ENCODE measurements around the gene ADGRE2. TPM values are rescaled to one million over a fixed set of nuclear protein-coding genes. Genes with fewer than 3 reads are reported as not detected.

Gene ADGRE2
- total RNA-seq, 1 donor from 2014 or later: under 0.01 TPM

- H3K36me3 ChIP-seq (ENCODE audit: control insufficient read depth in 3 of 3, insufficient read depth in 3 of 3, low read length in 3 of 3): no peaks in the 10 kb centered on the region
- H3K9ac ChIP-seq (ENCODE audit: low read depth in 1 of 3, low read length in 3 of 3): no peak overlapping the region
- H3K4me1 ChIP-seq (ENCODE audit: control insufficient read depth in 3 of 3, insufficient read depth in 3 of 3, low read length in 3 of 3): no peaks in the 10 kb centered on the region
- H3K27ac ChIP-seq (ENCODE audit: low read depth, low read length): no peak overlapping the region
- no peak overlapping the region for H3K4me3 ChIP-seq (ENCODE audit: low read length in 3 of 3)
- H3K9me3 ChIP-seq (ENCODE audit: control insufficient read depth in 3 of 3, low read length in 3 of 3): peaks cover 0 to 3% (median 0%) of the 10 kb centered on the region in 3 donors
- no peaks in the 10 kb centered on the region for H3K27me3 ChIP-seq (ENCODE audit: control insufficient read depth in 3 of 3, insufficient read depth in 3 of 3, low read length in 3 of 3)
These were observed 29.8 kb downstream of the ADGRE2 start for GRCh38 chr19:14748601-14749000.

GRCh38 chr19:14746886-14747285 lies 31.5 kb downstream of the ADGRE2 start:
- Histone ChIP-seq H3K9ac (ENCODE audit: low read depth in 1 of 3, low read length in 3 of 3) (no peak overlapping the region), H3K9me3 (ENCODE audit: control insufficient read depth in 3 of 3, low read length in 3 of 3) (peaks cover 0 to 7% (median 3%) of the 10 kb centered on the region in 3 donors), H3K4me3 (ENCODE audit: low read length in 3 of 3) (no peak overlapping the region), H3K27me3 (ENCODE audit: control insufficient read depth in 3 of 3, insufficient read depth in 3 of 3, low read length in 3 of 3) (no peaks in the 10 kb centered on the region), H3K36me3 (ENCODE audit: control insufficient read depth in 3 of 3, insufficient read depth in 3 of 3, low read length in 3 of 3) (no peaks in the 10 kb centered on the region), H3K27ac (ENCODE audit: low read depth, low read length) (no peak overlapping the region), H3K4me1 (ENCODE audit: control insufficient read depth in 3 of 3, insufficient read depth in 3 of 3, low read length in 3 of 3) (no peaks in the 10 kb centered on the region)

GRCh38 chr19:14735915-14736314 lies 42.4 kb downstream of the ADGRE2 start:
- H3K4me1 ChIP-seq (ENCODE audit: control insufficient read depth in 3 of 3, insufficient read depth in 3 of 3, low read length in 3 of 3): no peaks in the 10 kb centered on the region
- no peak overlapping the region for H3K9ac ChIP-seq (ENCODE audit: low read depth in 1 of 3, low read length in 3 of 3)
- no peak overlapping the region for H3K4me3 ChIP-seq (ENCODE audit: low read length in 3 of 3)
- no peak overlapping the region for H3K27ac ChIP-seq (ENCODE audit: low read depth, low read length)
- H3K27me3 ChIP-seq (ENCODE audit: control insufficient read depth in 3 of 3, insufficient read depth in 3 of 3, low read length in 3 of 3): no peaks in the 10 kb centered on the region
- peaks cover 0 to 2% (median 2%) of the 10 kb centered on the region in 3 donors for H3K9me3 ChIP-seq (ENCODE audit: control insufficient read depth in 3 of 3, low read length in 3 of 3)
- H3K36me3 ChIP-seq (ENCODE audit: control insufficient read depth in 3 of 3, insufficient read depth in 3 of 3, low read length in 3 of 3): no peaks in the 10 kb centered on the region

- Histone ChIP-seq H3K36me3 (ENCODE audit: control insufficient read depth in 3 of 3, insufficient read depth in 3 of 3, low read length in 3 of 3) (no peaks in the 10 kb centered on the region), H3K4me1 (ENCODE audit: control insufficient read depth in 3 of 3, insufficient read depth in 3 of 3, low read length in 3 of 3) (no peaks in the 10 kb centered on the region), H3K27me3 (ENCODE audit: control insufficient read depth in 3 of 3, insufficient read depth in 3 of 3, low read length in 3 of 3) (no peaks in the 10 kb centered on the region), H3K27ac (ENCODE audit: low read depth, low read length) (no peak overlapping the region), H3K9ac (ENCODE audit: low read depth in 1 of 3, low read length in 3 of 3) (no peak overlapping the region), H3K4me3 (ENCODE audit: low read length in 3 of 3) (no peak overlapping the region), H3K9me3 (ENCODE audit: control insufficient read depth in 3 of 3, low read length in 3 of 3) (peaks cover 5 to 7% (median 5%) of the 10 kb centered on the region in 3 donors)
These were observed 44.8 kb downstream of the ADGRE2 start for GRCh38 chr19:14733574-14733973.

- Histone ChIP-seq H3K27ac (ENCODE audit: low read depth, low read length) (no peak overlapping the region), H3K9me3 (ENCODE audit: control insufficient read depth in 3 of 3, low read length in 3 of 3) (peaks cover 5 to 7% (median 7%) of the 10 kb centered on the region in 3 donors), H3K9ac (ENCODE audit: low read depth in 1 of 3, low read length in 3 of 3) (no peak overlapping the region), H3K36me3 (ENCODE audit: control insufficient read depth in 3 of 3, insufficient read depth in 3 of 3, low read length in 3 of 3) (no peaks in the 10 kb centered on the region), H3K4me1 (ENCODE audit: control insufficient read depth in 3 of 3, insufficient read depth in 3 of 3, low read length in 3 of 3) (no peaks in the 10 kb centered on the region), H3K27me3 (ENCODE audit: control insufficient read depth in 3 of 3, insufficient read depth in 3 of 3, low read length in 3 of 3) (no peaks in the 10 kb centered on the region), H3K4me3 (ENCODE audit: low read length in 3 of 3) (no peak overlapping the region)
These were observed 45.9 kb downstream of the ADGRE2 start for GRCh38 chr19:14732510-14732909.

- Histone ChIP-seq H3K4me3 (ENCODE audit: low read length in 3 of 3) (no peak overlapping the region), H3K9ac (ENCODE audit: low read depth in 1 of 3, low read length in 3 of 3) (no peak overlapping the region), H3K4me1 (ENCODE audit: control insufficient read depth in 3 of 3, insufficient read depth in 3 of 3, low read length in 3 of 3) (no peaks in the 10 kb centered on the region), H3K36me3 (ENCODE audit: control insufficient read depth in 3 of 3, insufficient read depth in 3 of 3, low read length in 3 of 3) (no peaks in the 10 kb centered on the region), H3K9me3 (ENCODE audit: control insufficient read depth in 3 of 3, low read length in 3 of 3) (peaks cover 5 to 12% (median 10%) of the 10 kb centered on the region in 3 donors), H3K27me3 (ENCODE audit: control insufficient read depth in 3 of 3, insufficient read depth in 3 of 3, low read length in 3 of 3) (no peaks in the 10 kb centered on the region), H3K27ac (ENCODE audit: low read depth, low read length) (no peak overlapping the region)
These were observed 47.2 kb downstream of the ADGRE2 start for GRCh38 chr19:14731200-14731599.

GRCh38 chr19:14728595-14728994 lies 49.8 kb downstream of the ADGRE2 start:
- H3K9me3 ChIP-seq (ENCODE audit: control insufficient read depth in 3 of 3, low read length in 3 of 3): peaks cover 19 to 32% (median 20%) of the 10 kb centered on the region in 3 donors
- no peak overlapping the region for H3K27ac ChIP-seq (ENCODE audit: low read depth, low read length)
- H3K9ac ChIP-seq (ENCODE audit: low read depth in 1 of 3, low read length in 3 of 3): no peak overlapping the region
- H3K4me1 ChIP-seq (ENCODE audit: control insufficient read depth in 3 of 3, insufficient read depth in 3 of 3, low read length in 3 of 3): no peaks in the 10 kb centered on the region
- no peak overlapping the region for H3K4me3 ChIP-seq (ENCODE audit: low read length in 3 of 3)
- H3K36me3 ChIP-seq (ENCODE audit: control insufficient read depth in 3 of 3, insufficient read depth in 3 of 3, low read length in 3 of 3): peaks cover 5 to 7% (median 5%) of the 10 kb centered on the region in 3 donors
- no peaks in the 10 kb centered on the region for H3K27me3 ChIP-seq (ENCODE audit: control insufficient read depth in 3 of 3, insufficient read depth in 3 of 3, low read length in 3 of 3)

GRCh38 chr19:14722127-14722526 lies 56.2 kb downstream of the ADGRE2 start:
- H3K27me3 ChIP-seq (ENCODE audit: control insufficient read depth in 3 of 3, insufficient read depth in 3 of 3, low read length in 3 of 3): no peaks in the 10 kb centered on the region
- peaks cover 52 to 78% (median 54%) of the 10 kb centered on the region in 3 donors for H3K9me3 ChIP-seq (ENCODE audit: control insufficient read depth in 3 of 3, low read length in 3 of 3)
- peaks cover 52 to 55% (median 54%) of the 10 kb centered on the region in 3 donors for H3K36me3 ChIP-seq (ENCODE audit: control insufficient read depth in 3 of 3, insufficient read depth in 3 of 3, low read length in 3 of 3)
- H3K4me3 ChIP-seq (ENCODE audit: low read length in 3 of 3): no peak overlapping the region
- no peak overlapping the region for H3K27ac ChIP-seq (ENCODE audit: low read depth, low read length)
- H3K4me1 ChIP-seq (ENCODE audit: control insufficient read depth in 3 of 3, insufficient read depth in 3 of 3, low read length in 3 of 3): no peaks in the 10 kb centered on the region
- no peak overlapping the region for H3K9ac ChIP-seq (ENCODE audit: low read depth in 1 of 3, low read length in 3 of 3)

GRCh38 chr19:14719162-14719561 lies 59.2 kb downstream of the ADGRE2 start:
- Histone ChIP-seq H3K4me3 (ENCODE audit: low read length in 3 of 3) (peak overlapping the region in 2 of 3 donors; percentile 24 to 25), H3K9ac (ENCODE audit: low read depth in 1 of 3, low read length in 3 of 3) (no peak overlapping the region), H3K36me3 (ENCODE audit: control insufficient read depth in 3 of 3, insufficient read depth in 3 of 3, low read length in 3 of 3) (peaks cover 81 to 84% (median 83%) of the 10 kb centered on the region in 3 donors), H3K4me1 (ENCODE audit: control insufficient read depth in 3 of 3, insufficient read depth in 3 of 3, low read length in 3 of 3) (no peaks in the 10 kb centered on the region), H3K27ac (ENCODE audit: low read depth, low read length) (no peak overlapping the region), H3K9me3 (ENCODE audit: control insufficient read depth in 3 of 3, low read length in 3 of 3) (peaks cover 68 to 84% (median 75%) of the 10 kb centered on the region in 3 donors), H3K27me3 (ENCODE audit: control insufficient read depth in 3 of 3, insufficient read depth in 3 of 3, low read length in 3 of 3) (no peaks in the 10 kb centered on the region)

GRCh38 chr19:14718522-14719116 lies 59.7 kb downstream of the ADGRE2 start:
- Histone ChIP-seq H3K4me1 (ENCODE audit: control insufficient read depth in 3 of 3, insufficient read depth in 3 of 3, low read length in 3 of 3) (no peaks in the 10 kb centered on the region), H3K4me3 (ENCODE audit: low read length in 3 of 3) (peak overlapping the region; percentile 13 to 25 (median 24)), H3K9me3 (ENCODE audit: control insufficient read depth in 3 of 3, low read length in 3 of 3) (peaks cover 69 to 83% (median 73%) of the 10 kb centered on the region in 3 donors), H3K36me3 (ENCODE audit: control insufficient read depth in 3 of 3, insufficient read depth in 3 of 3, low read length in 3 of 3) (peaks cover 81 to 84% (median 84%) of the 10 kb centered on the region in 3 donors), H3K9ac (ENCODE audit: low read depth in 1 of 3, low read length in 3 of 3) (no peak overlapping the region), H3K27me3 (ENCODE audit: control insufficient read depth in 3 of 3, insufficient read depth in 3 of 3, low read length in 3 of 3) (no peaks in the 10 kb centered on the region), H3K27ac (ENCODE audit: low read depth, low read length) (no peak overlapping the region)
